Measurements from ENCODE around the gene TMEM14A. TPM values are rescaled to one million over a fixed set of nuclear protein-coding genes. Genes with fewer than 3 reads are reported as not detected.

The TMEM14A gene
- total RNA-seq, 2 donors from 2014 or later, result 13.2 to 13.4 TPM

GRCh38 chr6:52725535-52726192 lies 54.8 kb downstream of the TMEM14A start:
- no peak for DNase-seq (ENCODE audit: low spot score)
- Histone ChIP-seq H3K36me3 (no peaks in the 10 kb centered on the region), H3K4me1 (no peaks in the 10 kb centered on the region), H3K9me3 (no peaks in the 10 kb centered on the region), H3K27ac (no peak overlapping the region), H3K27me3 (no peaks in the 10 kb centered on the region), H3K4me3 (no peak overlapping the region)
- TF ChIP-seq CTCF (IDR thresholded peaks at IDR 0.05), result no peak

GRCh38 chr6:52726193-52726542 lies 55.3 kb downstream of the TMEM14A start:
- no peak overlapping the region for H3K27ac ChIP-seq
- no peaks in the 10 kb centered on the region for H3K27me3 ChIP-seq
- H3K4me1 ChIP-seq, result no peaks in the 10 kb centered on the region
- H3K9me3 ChIP-seq, result no peaks in the 10 kb centered on the region
- no peak for DNase-seq (ENCODE audit: low spot score)
- no peak for TF ChIP-seq CTCF (IDR thresholded peaks at IDR 0.05)
- H3K36me3 ChIP-seq, result no peaks in the 10 kb centered on the region
- no peak overlapping the region for H3K4me3 ChIP-seq

GRCh38 chr6:52726741-52727535 lies 56.0 kb downstream of the TMEM14A start:
- Histone ChIP-seq H3K27me3 (no peaks in the 10 kb centered on the region), H3K36me3 (no peaks in the 10 kb centered on the region), H3K4me1 (no peaks in the 10 kb centered on the region), H3K4me3 (no peak overlapping the region), H3K27ac (no peak overlapping the region), H3K9me3 (no peaks in the 10 kb centered on the region)
- no peak for TF ChIP-seq CTCF (IDR thresholded peaks at IDR 0.05)
- no peak for DNase-seq (ENCODE audit: low spot score)

GRCh38 chr6:52727908-52728307 lies 57.0 kb downstream of the TMEM14A start:
- Histone ChIP-seq H3K27me3 (no peaks in the 10 kb centered on the region), H3K27ac (no peak overlapping the region), H3K9me3 (no peaks in the 10 kb centered on the region), H3K36me3 (no peaks in the 10 kb centered on the region), H3K4me1 (no peaks in the 10 kb centered on the region), H3K4me3 (no peak overlapping the region)
- TF ChIP-seq CTCF (IDR thresholded peaks at IDR 0.05), result no peak
- DNase-seq (ENCODE audit: low spot score), result no peak

- no peak for DNase-seq (ENCODE audit: low spot score)
- Histone ChIP-seq H3K4me1 (no peaks in the 10 kb centered on the region), H3K27ac (no peak overlapping the region), H3K9me3 (no peaks in the 10 kb centered on the region), H3K27me3 (no peaks in the 10 kb centered on the region), H3K4me3 (no peak overlapping the region), H3K36me3 (no peaks in the 10 kb centered on the region)
- no peak for TF ChIP-seq CTCF (IDR thresholded peaks at IDR 0.05)
Measured at GRCh38 chr6:52728394-52728793, 57.5 kb downstream of the TMEM14A start.

Data from right atrium auricular region (tissue), 2 donors.